HepG2 (cell line): ENCODE results near the gene SLC38A9. TPM values are rescaled to one million over a fixed set of nuclear protein-coding genes. Genes with fewer than 3 reads are reported as not detected.

Experiments
- ATAC-seq: fragments of 200-7000 bp; cut with Tn5 transposase; 3 replicates; pipeline ENCODE4 v1.9.1; 2020; ENCODE audit warnings: mild to moderate bottlenecking, moderate library complexity
- BruUV-seq: library from RNA; stranded (reverse); fragments of 400-500 nt; replicated peaks from 2 replicates; lab custom pipeline; 2021; lab: Mats Ljungman, UMichigan
- CTCF ChIA-PET: fragments of 300-600 bp; formaldehyde crosslinking; extraction: SDS; loops from one replicate; lab custom pipeline; 2021; ENCODE audit warnings: low total read pairs, inconsistent platforms, low intra/inter-chr PET ratio; lab: Yijun Ruan, JAX
- POLR2A ChIA-PET: fragments of 350-600 bp; sonication (Branson Sonifier 250); formaldehyde crosslinking; loops from one replicate; lab custom pipeline; 2020; ENCODE audit warnings: antibody characterized with exemption, inconsistent platforms; lab: Yijun Ruan, JAX
- DNase-seq: peaks from one replicate; pipeline ENCODE4 v3.0.0-alpha.2; 2015; ENCODE audit warnings: low spot score
- FAIRE-seq: peaks from 3 replicates; lab custom pipeline; 2011; peaks lifted over from hg19 to GRCh38; lab: Jason Lieb, UNC
- H2AFZ ChIP-seq: one replicate; pipeline ENCODE4 v1.6.1; 2011; ENCODE audit warnings: low read length, inconsistent platforms
- H3K27ac ChIP-seq: fragments of 300-600 bp; 3 replicates; pipeline ENCODE4 v1.8.0; 2011; ENCODE audit warnings: mixed run types, mild to moderate bottlenecking, mixed read lengths, low read length, inconsistent platforms; ENCODE audit not compliant: insufficient read depth; ENCODE audit errors: extremely low read length
- H3K27me3 ChIP-seq, 2 experiments: fragments of 200-600 bp in 1 of 2; 2 replicates in 1 of 2; 3 replicates in 1 of 2; pipeline versions ENCODE4 v1.6.0 to v1.8.0; 2011; ENCODE audit warnings: low read length in 2 of 2, mild to moderate bottlenecking in 2 of 2, moderate library complexity in 2 of 2, inconsistent platforms in 1 of 2; ENCODE audit not compliant: insufficient read depth in 2 of 2, control insufficient read depth in 1 of 2
- H3K36me3 ChIP-seq, 2 experiments: fragments of 200-600 bp in 1 of 2; replicated peaks in 1 of 2; 2 replicates in 1 of 2; 3 replicates in 1 of 2; pipeline versions ENCODE4 v1.5.1 to v1.8.0; 2011; ENCODE audit warnings: low read length in 2 of 2, inconsistent platforms in 1 of 2; ENCODE audit not compliant: insufficient read depth in 2 of 2, control insufficient read depth in 1 of 2
- H3K4me1 ChIP-seq: 2 replicates; pipeline ENCODE4 v1.5.1; 2012; ENCODE audit warnings: low read length, inconsistent platforms; ENCODE audit not compliant: insufficient read depth
- H3K4me2 ChIP-seq: 2 replicates; pipeline ENCODE4 v1.6.0; 2011; ENCODE audit warnings: low read depth, low read length, inconsistent platforms
- H3K4me3 ChIP-seq, 3 experiments: fragments of 200-600 bp in 1 of 3; sonication (generic), shearing (Covaris generic) in 1 of 3; replicated peaks in 1 of 3; 2 replicates each; pipeline ENCODE4 v1.5.1; 2011 to 2016; ENCODE audit warnings: low read length in 3 of 3, inconsistent platforms in 2 of 3, low read depth in 2 of 3, mild to moderate bottlenecking in 2 of 3, control low read depth in 1 of 3, mixed read lengths in 1 of 3; ENCODE audit not compliant: insufficient read depth in 1 of 3
- H3K79me2 ChIP-seq: one replicate; pipeline ENCODE4 v1.6.1; 2011; ENCODE audit warnings: low read length, inconsistent platforms; ENCODE audit not compliant: insufficient read depth
- H3K9ac ChIP-seq: 2 replicates; pipeline ENCODE4 v1.6.0; 2011; ENCODE audit warnings: mild to moderate bottlenecking, low read depth, low read length, inconsistent platforms; ENCODE audit not compliant: insufficient read depth
- H3K9me3 ChIP-seq: 2 replicates; pipeline ENCODE4 v1.5.1; 2012; ENCODE audit warnings: mild to moderate bottlenecking, low read length
- H4K20me1 ChIP-seq: 2 replicates; pipeline ENCODE4 v1.6.0; 2011; ENCODE audit warnings: inconsistent platforms, mild to moderate bottlenecking, low read length, moderate library complexity; ENCODE audit not compliant: insufficient read depth
- ARNT ChIP-seq: fragments of 450-650 bp; IDR thresholded peaks from 2 replicates; pipeline ENCODE4 v1.6.1; 2017
- BHLHE40 ChIP-seq: IDR thresholded peaks from 2 replicates; pipeline ENCODE4 v1.6.1; 2011; ENCODE audit warnings: low read length, improper control_type of control experiment
- EEA1 ChIP-seq: sonication (generic); formaldehyde crosslinking; IDR thresholded peaks from 2 replicates; pipeline ENCODE4 v1.5.1; 2020; ENCODE audit warnings: mild to moderate bottlenecking, missing genetic modification reagents, borderline replicate concordance
- HOXA7 ChIP-seq: sonication (generic); formaldehyde crosslinking; IDR thresholded peaks from 2 replicates; pipeline ENCODE4 v1.8.1; 2022; ENCODE audit warnings: mild to moderate bottlenecking, missing genetic modification reagents, moderate library complexity
- KDM5A ChIP-seq: fragments of 200-600 bp; sonication (generic); IDR thresholded peaks from 2 replicates; pipeline ENCODE4 v1.7.0; 2018; ENCODE audit warnings: antibody characterized with exemption, mild to moderate bottlenecking, low read length, borderline replicate concordance
- MTA3 ChIP-seq: sonication (generic); formaldehyde crosslinking; IDR thresholded peaks from 2 replicates; pipeline ENCODE4 v1.4.0; 2020; ENCODE audit warnings: missing genetic modification reagents
- NFIB ChIP-seq: sonication (generic); formaldehyde crosslinking; IDR thresholded peaks from 2 replicates; pipeline ENCODE4 v1.9.0; 2021; ENCODE audit warnings: missing genetic modification reagents, mild to moderate bottlenecking, borderline replicate concordance
- RELA ChIP-seq: sonication (generic); formaldehyde crosslinking; IDR thresholded peaks from 2 replicates; pipeline ENCODE4 v1.4.0; 2020; ENCODE audit warnings: missing genetic modification reagents
- SMC3 ChIP-seq: IDR thresholded peaks from 2 replicates; pipeline ENCODE4 v1.6.1; 2011; ENCODE audit warnings: low read length, improper control_type of control experiment
- SP2 ChIP-seq: sonication (generic); formaldehyde crosslinking; IDR thresholded peaks from 2 replicates; pipeline ENCODE4 v1.5.1; 2020; ENCODE audit warnings: mild to moderate bottlenecking, missing genetic modification reagents
- TCF7L2 ChIP-seq: IDR thresholded peaks from 2 replicates; pipeline ENCODE4 v1.6.1; 2011; ENCODE audit warnings: mild to moderate bottlenecking, low read depth, low read length, moderate library complexity
- TFAP4 ChIP-seq: sonication (generic); IDR thresholded peaks from 2 replicates; pipeline ENCODE4 v1.6.1; 2016; ENCODE audit warnings: low read depth, borderline replicate concordance
- ZFP36L1 ChIP-seq: sonication (generic); formaldehyde crosslinking; IDR thresholded peaks from 2 replicates; pipeline ENCODE4 v1.8.0; 2022; ENCODE audit warnings: mild to moderate bottlenecking, missing genetic modification reagents, moderate library complexity
- ZNF234 ChIP-seq: sonication (generic); formaldehyde crosslinking; conservative IDR thresholded peaks from 2 replicates; pipeline ENCODE4 v1.5.1; 2020; ENCODE audit warnings: mild to moderate bottlenecking, missing genetic modification reagents
- ZNF33A ChIP-seq: sonication (generic); formaldehyde crosslinking; IDR thresholded peaks from 2 replicates; pipeline ENCODE4 v1.5.1; 2020; ENCODE audit warnings: missing genetic modification reagents, mild to moderate bottlenecking, moderate library complexity, borderline replicate concordance
- WGBS: methylation state at CpG from one replicate; pipeline ENCODE4 v1.1.6; 2017; ENCODE audit warnings: low lambda C conversion rate; 5-methylcytosine and 5-hydroxymethylcytosine counted together
- in situ Hi-C: cut with HindIII; loops from 2 replicates; pipeline ENCODE4 v1.10.0; 2017; ENCODE audit warnings: low pct_unique_long_range_greater_than_20kb; ENCODE audit not compliant: extremely low pct_ligation_motif_present
- intact Hi-C: fragments of 100-400 bp; cut with micrococcal nuclease; formaldehyde crosslinking; loops from one replicate; pipeline ENCODE4 v1.10.0; 2022; ENCODE audit not compliant: unreplicated experiment
- polyA plus RNA-seq, 8 experiments: library from polyadenylated mRNA; depleted of rRNA in 3 of 8; stranded (reverse) in 7 of 8; unstranded in 1 of 8; fragments of >200 nt; fragmentation: Illumina TruSeq in 4 of 8; extraction: Trizol in 4 of 8; gene quantifications; 2 replicates each; pipeline versions ENCODE4 v1.2.1 to v1.2.3, GENCODE V29; 2011 to 2016; ENCODE audit warnings: low read depth in 4 of 8, missing spikeins in 1 of 8, mixed read lengths in 1 of 8; ENCODE audit not compliant: insufficient read depth in 1 of 8
- total RNA-seq, 5 experiments: library from RNA; depleted of rRNA; stranded (reverse); fragments of >200 nt; fragmentation: Illumina TruSeq; extraction: Trizol; gene quantifications; 2 replicates each; pipeline ENCODE4 v1.2.3, GENCODE V29; 2016; ENCODE audit warnings: low read depth in 1 of 5
- TF ChIP-seq, protein P1 (sequence below): sonication (generic); formaldehyde crosslinking; conservative IDR thresholded peaks from 2 replicates; pipeline ENCODE4 v1.4.0; 2020; ENCODE audit warnings: mild to moderate bottlenecking, missing genetic modification reagents, moderate library complexity
- TF ChIP-seq, protein P2 (sequence below): sonication (generic); formaldehyde crosslinking; IDR thresholded peaks from 2 replicates; pipeline ENCODE4 v1.5.0; 2020; ENCODE audit warnings: missing genetic modification reagents

SLC38A9 gene
- total and polyA plus RNA-seq, 2 of the 13 experiments (the other 11 are each of a cell fraction or from before 2014, with no cell fraction given) = 19.3 to 36.0 TPM

DNA sequence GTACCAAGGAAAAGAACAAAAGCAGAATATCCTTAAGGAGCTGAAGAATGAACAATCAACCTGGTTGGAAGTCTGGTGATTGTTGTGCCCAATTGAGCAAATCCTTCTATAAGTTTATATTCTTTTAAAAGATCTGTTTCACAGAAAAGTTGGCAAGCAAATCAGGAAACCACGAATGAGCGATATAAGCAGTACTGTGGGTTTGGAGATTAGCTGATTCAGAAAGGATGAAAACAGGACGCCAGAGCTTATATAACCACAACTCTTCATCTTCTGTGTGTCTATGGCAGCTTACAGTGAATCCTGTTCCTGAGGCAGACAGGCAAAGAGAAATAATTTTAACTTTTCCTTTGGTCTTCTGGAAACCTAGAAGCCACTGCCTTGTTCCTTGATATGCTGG, 61.7 kb downstream of the SLC38A9 start:
- FAIRE-seq = no peak
- Histone ChIP-seq H3K36me3 (peaks cover 0 to 4% of the 10 kb centered on the region in 2 experiments; a peak in 1 of 5 replicates), H4K20me1 (no peaks in the 10 kb centered on the region), H3K4me1 (no peaks in the 10 kb centered on the region), H3K9ac (no peak overlapping the region), H2AFZ (no peak overlapping the region), H3K27me3 (no peaks in the 10 kb centered on the region), H3K4me2 (no peak overlapping the region), H3K4me3 (no peak overlapping the region), H3K9me3 (no peaks in the 10 kb centered on the region), H3K27ac (no peak overlapping the region), H3K79me2 (no peaks in the 10 kb centered on the region)
- ATAC-seq = no peak
- TF ChIP-seq ZNF234 (no peak), HOXA7 (CRISPR knock-in tag) (no peak), TCF7L2 (no peak), BHLHE40 (no peak), TFAP4 (no peak), EEA1 (CRISPR knock-in tag) (no peak), KDM5A (no peak)
- no peak for DNase-seq
- WGBS = 97% methylated on average over 3 of the region's 3 CpGs
- CTCF ChIA-PET = no interaction called here
- POLR2A ChIA-PET = no interaction called here
- intact Hi-C loops = no loop called here
- in situ Hi-C loops = no loop called here
- BruUV-seq = no TSS peak

DNA sequence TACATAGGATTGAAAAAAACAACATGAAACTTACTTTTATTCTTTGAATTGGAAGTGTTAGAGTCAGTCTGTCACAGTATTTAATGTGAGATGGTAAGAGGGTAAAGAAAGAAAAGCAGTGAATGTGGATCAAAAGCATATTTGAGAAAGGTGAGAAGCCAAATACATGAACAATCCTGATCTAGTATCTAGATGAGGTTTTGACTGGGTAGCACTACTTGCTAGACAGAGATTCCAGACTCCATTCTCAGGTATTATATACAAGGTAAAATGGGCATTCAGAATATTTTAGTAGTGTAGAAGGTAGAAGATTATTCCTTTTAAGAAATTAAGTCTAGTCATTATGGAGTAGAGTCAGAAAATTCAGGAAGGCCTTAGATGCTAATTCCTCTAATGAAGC, 62.2 kb downstream of the SLC38A9 start:
- Histone ChIP-seq H3K36me3 (peaks cover 0 to 4% of the 10 kb centered on the region in 2 experiments; a peak in 1 of 5 replicates), H3K4me1 (no peaks in the 10 kb centered on the region), H3K27ac (no peak overlapping the region), H3K27me3 (no peaks in the 10 kb centered on the region), H4K20me1 (no peaks in the 10 kb centered on the region), H3K79me2 (no peaks in the 10 kb centered on the region), H3K9me3 (no peaks in the 10 kb centered on the region), H3K4me3 (no peak overlapping the region), H2AFZ (no peak overlapping the region), H3K4me2 (no peak overlapping the region), H3K9ac (no peak overlapping the region)
- POLR2A ChIA-PET = no interaction called here
- no peak for DNase-seq
- no TSS peak for BruUV-seq
- CTCF ChIA-PET = no interaction called here
- intact Hi-C loops = no loop called here
- no peak for FAIRE-seq
- no peak for ATAC-seq
- in situ Hi-C loops = no loop called here
- TF ChIP-seq ARNT (no peak), ZNF33A (no peak), ZFP36L1 (CRISPR knock-in tag) (no peak), NFIB (no peak), SP2 (CRISPR knock-in tag) (no peak), SMC3 (no peak), MTA3 (CRISPR knock-in tag) (no peak), RELA (no peak)
- TF ChIP-seq, protein P1, sequence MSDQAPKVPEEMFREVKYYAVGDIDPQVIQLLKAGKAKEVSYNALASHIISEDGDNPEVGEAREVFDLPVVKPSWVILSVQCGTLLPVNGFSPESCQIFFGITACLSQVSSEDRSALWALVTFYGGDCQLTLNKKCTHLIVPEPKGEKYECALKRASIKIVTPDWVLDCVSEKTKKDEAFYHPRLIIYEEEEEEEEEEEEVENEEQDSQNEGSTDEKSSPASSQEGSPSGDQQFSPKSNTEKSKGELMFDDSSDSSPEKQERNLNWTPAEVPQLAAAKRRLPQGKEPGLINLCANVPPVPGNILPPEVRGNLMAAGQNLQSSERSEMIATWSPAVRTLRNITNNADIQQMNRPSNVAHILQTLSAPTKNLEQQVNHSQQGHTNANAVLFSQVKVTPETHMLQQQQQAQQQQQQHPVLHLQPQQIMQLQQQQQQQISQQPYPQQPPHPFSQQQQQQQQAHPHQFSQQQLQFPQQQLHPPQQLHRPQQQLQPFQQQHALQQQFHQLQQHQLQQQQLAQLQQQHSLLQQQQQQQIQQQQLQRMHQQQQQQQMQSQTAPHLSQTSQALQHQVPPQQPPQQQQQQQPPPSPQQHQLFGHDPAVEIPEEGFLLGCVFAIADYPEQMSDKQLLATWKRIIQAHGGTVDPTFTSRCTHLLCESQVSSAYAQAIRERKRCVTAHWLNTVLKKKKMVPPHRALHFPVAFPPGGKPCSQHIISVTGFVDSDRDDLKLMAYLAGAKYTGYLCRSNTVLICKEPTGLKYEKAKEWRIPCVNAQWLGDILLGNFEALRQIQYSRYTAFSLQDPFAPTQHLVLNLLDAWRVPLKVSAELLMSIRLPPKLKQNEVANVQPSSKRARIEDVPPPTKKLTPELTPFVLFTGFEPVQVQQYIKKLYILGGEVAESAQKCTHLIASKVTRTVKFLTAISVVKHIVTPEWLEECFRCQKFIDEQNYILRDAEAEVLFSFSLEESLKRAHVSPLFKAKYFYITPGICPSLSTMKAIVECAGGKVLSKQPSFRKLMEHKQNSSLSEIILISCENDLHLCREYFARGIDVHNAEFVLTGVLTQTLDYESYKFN = no peak
- TF ChIP-seq, protein P2, sequence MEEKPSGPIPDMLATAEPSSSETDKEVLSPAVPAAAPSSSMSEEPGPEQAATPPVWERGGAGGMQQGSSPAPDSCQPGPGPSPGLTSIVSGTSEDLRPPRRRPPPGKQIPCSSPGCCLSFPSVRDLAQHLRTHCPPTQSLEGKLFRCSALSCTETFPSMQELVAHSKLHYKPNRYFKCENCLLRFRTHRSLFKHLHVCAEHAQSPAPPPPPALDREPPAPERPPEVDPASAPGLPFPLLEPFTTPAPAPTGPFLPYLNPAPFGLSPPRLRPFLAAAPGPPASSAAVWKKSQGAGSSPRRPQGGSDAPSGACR (CRISPR knock-in tag) = no peak
